SKM-1 (cell line): ENCODE results near the gene UGT1A7.
"Not testable (repeated sequence)": the region's sequence is repeated elsewhere in the genome, so short reads cannot be mapped to it uniquely, and the experiment has no call there.

ENCODE experiments used
- DNase-seq: peaks from one replicate; lab custom pipeline; 2025; ENCODE audit not compliant: unreplicated experiment; lab: John Stamatoyannopoulos, UW

The UGT1A7 gene

GRCh38 chr2:233680361-233681045, 1.2 kb upstream of the UGT1A7 start:
- no peak for DNase-seq

DNA sequence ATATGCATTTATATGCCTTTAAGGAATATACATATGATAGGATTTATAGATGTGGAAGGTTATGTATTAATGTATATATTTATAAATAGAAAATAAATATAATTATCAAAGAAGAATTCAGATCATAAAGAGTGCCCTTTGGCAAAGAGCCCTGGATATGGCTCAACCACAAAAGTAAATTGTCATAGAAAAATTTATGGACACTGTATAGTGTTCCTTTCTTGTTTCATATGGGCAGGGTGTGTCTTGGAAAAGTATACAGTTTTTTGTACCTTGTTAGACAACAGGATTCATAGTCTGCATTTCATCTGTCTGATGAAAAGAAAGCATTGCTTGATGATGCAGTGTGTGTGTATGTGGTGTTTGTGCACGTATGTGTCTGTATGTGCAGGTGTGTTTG, 2.9 kb downstream of the UGT1A7 start:
- no peak for DNase-seq

DNA sequence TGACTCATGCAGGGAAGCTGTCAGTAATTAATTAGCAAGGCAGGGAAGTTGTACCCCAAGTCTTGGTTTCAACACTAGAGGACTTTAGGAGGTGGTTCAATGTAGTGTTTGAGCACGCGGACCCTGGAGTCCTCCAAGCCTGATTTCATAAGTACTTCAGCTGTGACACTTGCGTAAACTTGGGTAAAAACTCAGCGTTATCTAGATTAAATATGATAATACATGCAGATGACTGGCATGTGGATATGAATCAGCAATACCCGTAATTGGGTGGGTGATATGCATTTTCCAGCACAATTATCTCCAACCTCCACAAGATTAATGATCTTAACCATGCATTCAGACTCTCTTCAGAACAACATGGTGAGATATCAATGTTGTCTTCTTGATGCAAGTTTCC, 5.2 kb downstream of the UGT1A7 start:
- DNase-seq = no peak

GRCh38 chr2:233688341-233688740, 6.6 kb downstream of the UGT1A7 start:
- no peak for DNase-seq

GRCh38 chr2:233689031-233689430, 7.3 kb downstream of the UGT1A7 start:
- no peak for DNase-seq

DNA sequence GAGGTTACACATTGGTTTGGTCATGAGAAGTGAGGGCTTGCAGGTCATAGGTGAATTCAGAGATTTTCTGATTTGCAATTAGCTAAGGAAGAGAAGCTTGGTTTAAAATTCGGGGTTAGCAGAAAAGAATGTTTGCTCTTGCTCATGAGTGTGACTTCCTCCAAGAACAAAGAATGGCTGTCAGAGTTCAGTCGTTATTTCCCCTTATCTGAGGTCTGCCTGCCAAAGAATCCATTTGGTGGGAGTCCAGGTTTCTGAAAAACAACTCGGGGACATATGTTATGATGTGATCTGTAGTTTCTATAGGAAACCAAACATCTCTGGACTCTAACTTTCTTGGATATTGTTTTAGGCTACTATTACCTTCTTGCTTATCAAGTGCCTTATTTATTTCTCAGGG, 7.8 kb downstream of the UGT1A7 start:
- DNase-seq = no peak

GRCh38 chr2:233690444-233690843, 8.7 kb downstream of the UGT1A7 start:
- DNase-seq = no peak

DNA sequence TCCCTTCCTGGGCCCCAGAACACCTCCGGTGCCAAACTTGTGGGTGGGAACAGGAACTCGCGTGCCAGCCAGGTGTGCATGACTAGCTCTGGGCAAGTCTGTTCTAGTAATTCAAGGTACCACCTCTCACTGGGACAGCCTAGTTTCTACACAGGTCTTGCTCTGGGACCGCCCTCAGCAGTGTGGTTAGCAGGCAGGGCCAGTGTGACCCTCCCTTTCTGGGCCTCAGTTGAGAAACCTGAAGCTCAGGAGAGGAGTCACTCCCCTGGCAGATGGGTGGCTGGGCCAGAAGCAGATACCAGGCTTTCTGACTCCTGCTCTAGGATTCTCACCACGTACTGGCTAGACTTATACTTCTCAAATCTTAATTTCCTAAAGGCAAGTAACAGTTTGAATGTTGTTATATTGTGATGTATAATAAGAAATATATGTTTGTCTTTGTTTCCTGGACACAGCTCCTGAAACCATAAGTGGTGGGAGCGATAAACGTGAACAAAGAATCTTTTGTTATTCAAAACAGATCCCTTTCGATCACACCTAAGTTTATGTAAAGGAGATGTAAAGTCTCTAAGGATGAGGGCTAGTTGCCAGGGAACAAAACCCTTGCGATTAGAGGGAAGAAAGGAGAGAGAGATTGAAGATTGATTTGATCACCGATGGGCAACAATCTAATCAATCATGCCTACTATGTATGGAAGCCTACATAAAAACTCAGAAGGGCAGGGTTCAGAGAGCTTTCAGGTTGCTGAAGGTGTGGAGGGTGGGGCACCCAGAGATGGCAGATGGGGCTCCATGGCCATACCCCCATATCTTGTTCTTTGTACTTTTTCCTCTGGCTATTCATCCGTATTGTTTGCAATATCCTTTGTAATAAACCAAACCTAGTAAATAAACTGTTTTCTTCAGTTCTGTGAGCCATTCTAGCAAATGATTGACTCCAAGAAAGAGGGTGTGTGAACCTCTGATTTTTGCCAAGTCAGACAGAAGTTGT, 10.0 kb downstream of the UGT1A7 start:
- no peak for DNase-seq

GRCh38 chr2:233692648-233693047, 10.9 kb downstream of the UGT1A7 start, which contains the start of gene UGT1A6:
Gene UGT1A6 (plus strand): TSS chr2:233692890. CDS start chr2:233693005, 115 bp downstream.
- DNase-seq = no peak

- DNase-seq = no peak
Observed at GRCh38 chr2:233693963-233694362, 12.3 kb downstream of the UGT1A7 start.

GRCh38 chr2:233698740-233699139, 17.0 kb downstream of the UGT1A7 start:
- no peak for DNase-seq

GRCh38 chr2:233699424-233700027, 17.8 kb downstream of the UGT1A7 start:
- no peak for DNase-seq

- no peak for DNase-seq
Observed at GRCh38 chr2:233700028-233700635, 18.4 kb downstream of the UGT1A7 start.

GRCh38 chr2:233700842-233701241, 19.1 kb downstream of the UGT1A7 start:
- not testable (repeated sequence) for DNase-seq

DNA sequence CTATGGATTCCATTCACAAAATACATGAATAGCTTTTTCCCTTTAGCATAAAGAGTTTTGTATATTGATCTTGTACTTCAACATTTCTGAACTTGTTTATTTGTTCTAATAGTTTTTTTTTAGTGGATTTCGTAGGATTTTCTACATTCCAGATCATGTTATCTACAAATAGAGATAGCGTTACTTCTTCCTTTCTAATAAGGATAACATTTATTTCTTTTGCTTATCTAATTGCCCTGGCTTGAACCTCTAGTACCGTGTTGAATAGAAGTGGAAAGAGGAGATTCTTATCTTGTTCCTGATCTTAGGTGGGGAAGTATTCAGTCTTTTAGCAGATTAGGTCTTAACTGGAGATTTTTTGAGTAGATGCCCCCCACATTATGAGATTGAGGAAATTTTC, 20.5 kb downstream of the UGT1A7 start:
- DNase-seq = no peak

DNA sequence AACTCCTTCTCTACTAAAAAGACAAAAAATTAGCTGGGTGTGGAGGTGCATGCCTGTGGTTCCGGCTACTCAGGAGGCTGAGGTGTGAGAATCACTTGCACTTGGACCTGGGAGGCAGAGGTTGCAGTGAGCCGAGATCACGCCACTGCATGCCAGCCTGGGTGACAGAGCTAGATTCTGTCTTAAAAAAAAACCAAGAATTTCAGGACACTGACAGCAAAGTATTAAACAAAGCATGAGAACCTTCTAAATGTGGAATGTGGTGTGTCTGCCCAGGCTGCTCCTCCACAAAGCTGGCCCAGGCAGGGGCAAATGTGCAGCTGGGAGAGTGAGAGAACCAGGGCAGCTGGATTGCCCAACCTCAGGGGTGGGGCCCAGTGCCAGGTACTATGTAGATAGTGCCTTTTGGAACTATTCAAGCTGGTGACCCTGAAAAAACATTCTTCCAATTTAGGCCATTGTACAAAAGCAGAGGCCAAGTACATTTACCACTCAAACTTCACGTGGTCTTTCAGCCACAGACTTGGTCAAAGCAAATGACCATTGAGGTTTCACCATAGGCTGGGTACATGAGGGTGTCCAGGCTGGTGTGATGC, 24.3 kb downstream of the UGT1A7 start:
- DNase-seq = no peak

GRCh38 chr2:233706720-233707119, 25.0 kb downstream of the UGT1A7 start:
- DNase-seq = no peak

- DNase-seq = no peak
Observed at GRCh38 chr2:233707940-233708644, 26.4 kb downstream of the UGT1A7 start.

GRCh38 chr2:233708942-233709341, 27.2 kb downstream of the UGT1A7 start:
- DNase-seq = no peak

- DNase-seq = peak; percentile 24
Observed at GRCh38 chr2:233711312-233712008, 29.8 kb downstream of the UGT1A7 start.
